Measurements from ENCODE around the gene SLC39A11. TPM values are rescaled to one million over a fixed set of nuclear protein-coding genes. Genes with fewer than 3 reads are reported as not detected.

Gene SLC39A11
- total RNA-seq, 1 experiment from 2014 or later, result 18.9 TPM

DNA sequence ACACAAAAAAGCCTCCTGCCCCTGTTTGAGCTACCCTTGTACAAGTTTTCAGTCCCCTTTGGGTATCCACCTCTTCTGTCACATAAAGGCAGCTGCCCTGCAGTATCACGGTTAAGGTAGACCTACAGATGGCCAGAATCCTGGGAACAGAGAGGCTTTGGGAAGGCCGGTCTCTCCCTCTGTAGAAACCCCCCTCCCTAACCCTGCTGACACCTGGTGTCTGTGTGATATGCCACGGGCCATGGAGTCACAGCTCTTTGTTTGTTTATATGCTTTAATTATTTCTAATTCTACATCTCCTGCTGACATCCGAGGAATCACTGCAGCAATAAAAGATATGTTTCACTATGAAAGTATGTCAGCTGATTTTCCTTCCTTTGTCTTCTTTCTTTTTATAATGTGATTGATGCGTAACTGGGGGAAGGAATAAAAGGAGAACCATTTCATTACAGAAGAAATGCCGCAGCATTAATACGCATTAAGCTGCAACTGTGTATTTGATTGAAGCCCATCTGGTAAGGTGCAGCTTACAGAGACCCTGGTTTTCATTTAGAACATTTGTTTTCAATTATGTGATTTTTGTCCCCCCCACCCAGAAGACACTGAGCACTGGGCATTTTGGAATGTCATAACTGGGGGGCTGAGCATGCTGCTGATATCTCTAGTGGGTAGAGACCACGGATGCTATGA, 142.1 kb downstream of the SLC39A11 start (continued):
- TF ChIP-seq, protein P1, sequence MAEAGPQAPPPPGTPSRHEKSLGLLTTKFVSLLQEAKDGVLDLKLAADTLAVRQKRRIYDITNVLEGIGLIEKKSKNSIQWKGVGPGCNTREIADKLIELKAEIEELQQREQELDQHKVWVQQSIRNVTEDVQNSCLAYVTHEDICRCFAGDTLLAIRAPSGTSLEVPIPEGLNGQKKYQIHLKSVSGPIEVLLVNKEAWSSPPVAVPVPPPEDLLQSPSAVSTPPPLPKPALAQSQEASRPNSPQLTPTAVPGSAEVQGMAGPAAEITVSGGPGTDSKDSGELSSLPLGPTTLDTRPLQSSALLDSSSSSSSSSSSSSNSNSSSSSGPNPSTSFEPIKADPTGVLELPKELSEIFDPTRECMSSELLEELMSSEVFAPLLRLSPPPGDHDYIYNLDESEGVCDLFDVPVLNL (CRISPR knock-in tag; IDR thresholded peaks at IDR 0.05; ENCODE audit: borderline replicate concordance, low read depth), result no peak
- no peak for TF ChIP-seq NFE2L1 (CRISPR knock-in tag; IDR thresholded peaks at IDR 0.05)

- ChIA-PET CTCF (interaction anchor here (0.9 to 1.2 kb wide), 2 partner anchors 223 to 241 kb away, joined by 3 read pairs; no protein-coding TSS in a partner anchor), POLR2A (no interaction called here)
- H3K4me1 Mint-ChIP-seq, result peaks cover 23% of the 10 kb centered on the region
- no peaks in the 10 kb centered on the region for H3K36me3 Mint-ChIP-seq
- ATAC-seq (no peak), DNase-seq (ENCODE audit: low spot score) (no peak)
- no peak overlapping the region for H3K27ac Mint-ChIP-seq
- peaks cover 10% of the 10 kb centered on the region for H3K9me3 Mint-ChIP-seq
- no peaks in the 10 kb centered on the region for H3K27me3 Mint-ChIP-seq (ENCODE audit: low read depth)
- TF ChIP-seq IRF1 (CRISPR knock-in tag; IDR thresholded peaks at IDR 0.05) (no peak), TCF7 (CRISPR knock-in tag; IDR thresholded peaks at IDR 0.05; ENCODE audit: low read depth) (no peak), FOXP4 (CRISPR knock-in tag; IDR thresholded peaks at IDR 0.05) (no peak), SMAD3 (CRISPR knock-in tag; IDR thresholded peaks at IDR 0.05; ENCODE audit: borderline replicate concordance) (no peak), NR3C1 (CRISPR knock-in tag; conservative IDR thresholded peaks at IDR 0.05; ENCODE audit: low read depth) (no peak)
- TF ChIP-seq, protein P2, sequence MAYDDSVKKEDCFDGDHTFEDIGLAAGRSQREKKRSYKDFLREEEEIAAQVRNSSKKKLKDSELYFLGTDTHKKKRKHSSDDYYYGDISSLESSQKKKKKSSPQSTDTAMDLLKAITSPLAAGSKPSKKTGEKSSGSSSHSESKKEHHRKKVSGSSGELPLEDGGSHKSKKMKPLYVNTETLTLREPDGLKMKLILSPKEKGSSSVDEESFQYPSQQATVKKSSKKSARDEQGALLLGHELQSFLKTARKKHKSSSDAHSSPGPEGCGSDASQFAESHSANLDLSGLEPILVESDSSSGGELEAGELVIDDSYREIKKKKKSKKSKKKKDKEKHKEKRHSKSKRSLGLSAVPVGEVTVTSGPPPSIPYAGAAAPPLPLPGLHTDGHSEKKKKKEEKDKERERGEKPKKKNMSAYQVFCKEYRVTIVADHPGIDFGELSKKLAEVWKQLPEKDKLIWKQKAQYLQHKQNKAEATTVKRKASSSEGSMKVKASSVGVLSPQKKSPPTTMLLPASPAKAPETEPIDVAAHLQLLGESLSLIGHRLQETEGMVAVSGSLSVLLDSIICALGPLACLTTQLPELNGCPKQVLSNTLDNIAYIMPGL (CRISPR knock-in tag; IDR thresholded peaks at IDR 0.05), result no peak
- no peak overlapping the region for H3K4me3 Mint-ChIP-seq
Observed at GRCh38 chr17:72948115-72948514, 144.4 kb downstream of the SLC39A11 start.

- ChIA-PET CTCF (no interaction called here), POLR2A (no interaction called here)
- no peaks in the 10 kb centered on the region for H3K36me3 Mint-ChIP-seq
- DNase-seq (ENCODE audit: low spot score), result no peak
- no peak for ATAC-seq
- H3K4me1 Mint-ChIP-seq, result peaks cover 16% of the 10 kb centered on the region
- H3K4me3 Mint-ChIP-seq, result no peak overlapping the region
- H3K27ac Mint-ChIP-seq, result no peak overlapping the region
- no peaks in the 10 kb centered on the region for H3K27me3 Mint-ChIP-seq (ENCODE audit: low read depth)
- peaks cover 10% of the 10 kb centered on the region for H3K9me3 Mint-ChIP-seq
- TF ChIP-seq OVOL2 (CRISPR knock-in tag; IDR thresholded peaks at IDR 0.05; ENCODE audit: borderline replicate concordance), result no peak
- no peak for TF ChIP-seq JAZF1 (CRISPR knock-in tag; IDR thresholded peaks at IDR 0.05)
- TF ChIP-seq CREB1 (CRISPR knock-in tag; IDR thresholded peaks at IDR 0.05), result no peak
- TF ChIP-seq ZNF532 (CRISPR knock-in tag; IDR thresholded peaks at IDR 0.05; ENCODE audit: borderline replicate concordance), result no peak
- TF ChIP-seq TP53 (CRISPR knock-in tag; IDR thresholded peaks at IDR 0.05), result no peak
- TF ChIP-seq ZNF263 (CRISPR knock-in tag; IDR thresholded peaks at IDR 0.05; ENCODE audit: low read depth), result no peak
- TF ChIP-seq, protein P2 (CRISPR knock-in tag; IDR thresholded peaks at IDR 0.05), result no peak
- TF ChIP-seq, protein P3, sequence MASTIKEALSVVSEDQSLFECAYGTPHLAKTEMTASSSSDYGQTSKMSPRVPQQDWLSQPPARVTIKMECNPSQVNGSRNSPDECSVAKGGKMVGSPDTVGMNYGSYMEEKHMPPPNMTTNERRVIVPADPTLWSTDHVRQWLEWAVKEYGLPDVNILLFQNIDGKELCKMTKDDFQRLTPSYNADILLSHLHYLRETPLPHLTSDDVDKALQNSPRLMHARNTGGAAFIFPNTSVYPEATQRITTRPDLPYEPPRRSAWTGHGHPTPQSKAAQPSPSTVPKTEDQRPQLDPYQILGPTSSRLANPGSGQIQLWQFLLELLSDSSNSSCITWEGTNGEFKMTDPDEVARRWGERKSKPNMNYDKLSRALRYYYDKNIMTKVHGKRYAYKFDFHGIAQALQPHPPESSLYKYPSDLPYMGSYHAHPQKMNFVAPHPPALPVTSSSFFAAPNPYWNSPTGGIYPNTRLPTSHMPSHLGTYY (CRISPR knock-in tag; IDR thresholded peaks at IDR 0.05), result no peak
- no peak for TF ChIP-seq SP1 (CRISPR knock-in tag; conservative IDR thresholded peaks at IDR 0.05)
- no peak for TF ChIP-seq MYBL2 (CRISPR knock-in tag; IDR thresholded peaks at IDR 0.05)
- no peak for TF ChIP-seq RORB (CRISPR knock-in tag; IDR thresholded peaks at IDR 0.05)
Observed at GRCh38 chr17:72947475-72947874, 145.0 kb downstream of the SLC39A11 start.
